Transverse colon (tissue), 4 donors: ENCODE results near the gene CTPS1.

Source experiments
- POLR2A ChIP-seq: fragments of 450-650 bp; IDR thresholded peaks from one replicate; pipeline ENCODE4 v1.6.1; 2016; ENCODE audit warnings: antibody characterized with exemption, mild to moderate bottlenecking, moderate library complexity
- POLR2AphosphoS5 ChIP-seq, 3 donors: sonication (generic); formaldehyde crosslinking; IDR thresholded peaks; one replicate each; pipeline ENCODE4 v1.6.1; 2016; ENCODE audit warnings: antibody characterized with exemption in 3 of 3
- TF ChIP-seq, protein P1 (sequence below), 5 experiments: fragments of 200-600 bp in 3 of 5; fragments of 450-650 bp in 2 of 5; sonication (generic) in 3 of 5; IDR thresholded peaks; 1 replicate in 2 of 5; 2 replicates in 3 of 5; pipeline ENCODE4 v1.5.1; 2016 to 2017; ENCODE audit warnings: antibody characterized with exemption in 5 of 5, inconsistent platforms in 3 of 5, mild to moderate bottlenecking in 2 of 5, moderate library complexity in 1 of 5

DNA sequence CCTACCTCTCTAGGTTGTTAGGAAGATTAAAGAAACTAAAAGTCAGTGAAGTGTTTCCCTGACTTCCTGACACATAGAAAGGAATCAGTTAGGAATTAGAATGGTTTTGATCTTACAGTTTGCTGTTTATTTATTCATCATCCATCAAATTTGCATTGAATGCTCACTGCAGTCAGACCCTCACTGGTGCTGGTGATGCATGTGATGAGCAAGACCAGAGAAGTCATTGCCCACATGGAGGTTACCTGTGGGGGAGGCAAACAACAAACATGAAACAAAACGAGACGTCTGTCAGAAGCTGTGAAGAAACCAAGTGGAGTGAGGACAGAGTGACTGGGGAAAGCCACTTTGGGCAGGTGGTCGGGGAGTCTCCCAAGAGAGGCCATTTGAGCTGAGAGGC lies 6.4 kb downstream of the CTPS1 start:
- TF ChIP-seq, protein P1, sequence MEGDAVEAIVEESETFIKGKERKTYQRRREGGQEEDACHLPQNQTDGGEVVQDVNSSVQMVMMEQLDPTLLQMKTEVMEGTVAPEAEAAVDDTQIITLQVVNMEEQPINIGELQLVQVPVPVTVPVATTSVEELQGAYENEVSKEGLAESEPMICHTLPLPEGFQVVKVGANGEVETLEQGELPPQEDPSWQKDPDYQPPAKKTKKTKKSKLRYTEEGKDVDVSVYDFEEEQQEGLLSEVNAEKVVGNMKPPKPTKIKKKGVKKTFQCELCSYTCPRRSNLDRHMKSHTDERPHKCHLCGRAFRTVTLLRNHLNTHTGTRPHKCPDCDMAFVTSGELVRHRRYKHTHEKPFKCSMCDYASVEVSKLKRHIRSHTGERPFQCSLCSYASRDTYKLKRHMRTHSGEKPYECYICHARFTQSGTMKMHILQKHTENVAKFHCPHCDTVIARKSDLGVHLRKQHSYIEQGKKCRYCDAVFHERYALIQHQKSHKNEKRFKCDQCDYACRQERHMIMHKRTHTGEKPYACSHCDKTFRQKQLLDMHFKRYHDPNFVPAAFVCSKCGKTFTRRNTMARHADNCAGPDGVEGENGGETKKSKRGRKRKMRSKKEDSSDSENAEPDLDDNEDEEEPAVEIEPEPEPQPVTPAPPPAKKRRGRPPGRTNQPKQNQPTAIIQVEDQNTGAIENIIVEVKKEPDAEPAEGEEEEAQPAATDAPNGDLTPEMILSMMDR (IDR thresholded peaks at IDR 0.05) = no peak
- no peak for TF ChIP-seq POLR2A
- TF ChIP-seq POLR2AphosphoS5 (IDR thresholded peaks at IDR 0.05) = no peak
